HG03460 (cell line): Measurements from ENCODE around the gene RBM47.
"Not testable (repeated sequence)": the region's sequence is repeated elsewhere in the genome, so short reads cannot be mapped to it uniquely, and the experiment has no call there.

ENCODE experiments used
- ATAC-seq: cut with Tn5 transposase; IDR thresholded peaks from one replicate; pipeline ENCODE4 v1.9.1; 2021; ENCODE audit not compliant: unreplicated experiment

RBM47 gene

DNA sequence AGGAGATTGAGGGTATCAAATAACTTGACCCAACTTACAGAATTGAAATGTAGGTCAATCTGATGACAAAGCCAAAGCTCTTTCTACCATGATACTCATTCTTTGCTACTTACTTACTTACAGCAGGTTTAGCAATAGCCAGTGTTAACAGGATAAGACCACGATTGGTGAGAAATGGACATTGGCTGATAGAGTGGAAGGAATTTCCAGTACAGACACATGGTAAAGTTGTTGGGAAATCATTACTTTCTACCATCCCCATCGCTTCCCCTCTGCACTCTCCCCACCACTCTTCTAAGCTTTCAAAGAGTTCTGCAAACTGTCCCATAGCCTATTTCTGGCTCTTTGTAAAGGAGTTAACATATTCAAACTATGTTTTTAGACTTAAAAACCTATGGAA lies 174.8 kb downstream of the RBM47 start:
- no peak for ATAC-seq

DNA sequence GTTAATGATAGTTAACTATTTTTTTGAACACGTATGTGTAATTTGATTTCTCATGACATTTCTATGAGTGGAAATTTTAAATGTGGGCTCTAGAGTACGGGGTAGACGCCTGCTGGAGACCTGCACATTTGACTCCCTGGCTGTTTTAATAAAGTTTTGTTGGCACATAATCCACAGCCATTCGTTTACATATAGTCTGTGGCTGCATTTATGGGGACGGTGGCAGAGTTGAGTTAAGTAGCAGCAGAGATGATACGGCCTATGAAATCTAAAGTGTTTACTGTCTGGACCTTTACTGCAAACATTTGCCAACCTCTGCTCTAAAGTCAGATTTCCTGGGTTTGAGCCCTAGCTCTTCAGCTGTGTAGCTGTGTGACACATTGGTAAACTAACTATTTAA lies 175.8 kb downstream of the RBM47 start:
- ATAC-seq = no peak

DNA sequence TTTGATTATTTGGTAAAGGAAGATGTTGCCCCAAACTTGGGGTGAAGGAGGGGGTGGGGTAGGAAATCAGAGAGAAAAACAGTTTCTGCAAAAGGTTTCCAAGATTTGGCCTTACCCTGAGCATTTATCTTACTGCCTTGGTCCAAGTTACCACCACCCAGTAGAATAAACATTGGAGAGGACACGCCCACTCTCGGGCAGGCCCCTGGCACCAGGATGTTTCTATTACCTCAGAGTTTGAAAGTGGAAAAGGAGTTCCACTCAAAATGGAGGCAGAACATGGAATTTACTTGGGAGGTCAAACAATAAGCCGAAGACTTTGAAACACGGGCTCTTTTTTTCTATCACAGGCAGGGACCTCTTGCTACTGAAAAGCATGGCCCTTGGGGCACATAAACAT lies 180.8 kb downstream of the RBM47 start:
- ATAC-seq = no peak

DNA sequence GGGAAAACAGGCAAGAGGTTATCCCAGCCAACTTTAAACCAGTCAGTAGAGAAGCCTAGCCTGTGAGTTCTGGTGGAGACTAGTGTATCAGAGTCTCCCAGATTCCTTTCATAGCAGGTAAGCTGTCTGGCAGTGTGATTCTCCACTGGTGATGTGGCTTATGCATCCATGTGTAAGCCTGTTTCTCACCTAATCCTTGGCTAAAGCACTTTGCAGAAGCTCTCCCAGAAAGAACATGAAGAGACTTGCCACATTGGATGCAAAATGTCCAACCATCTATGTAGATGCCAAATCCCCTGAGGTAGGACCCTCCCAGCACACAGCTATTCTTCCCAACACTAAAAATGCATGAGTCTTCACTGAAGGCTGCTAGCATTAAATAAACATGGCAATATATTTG lies 182.8 kb downstream of the RBM47 start:
- no peak for ATAC-seq

DNA sequence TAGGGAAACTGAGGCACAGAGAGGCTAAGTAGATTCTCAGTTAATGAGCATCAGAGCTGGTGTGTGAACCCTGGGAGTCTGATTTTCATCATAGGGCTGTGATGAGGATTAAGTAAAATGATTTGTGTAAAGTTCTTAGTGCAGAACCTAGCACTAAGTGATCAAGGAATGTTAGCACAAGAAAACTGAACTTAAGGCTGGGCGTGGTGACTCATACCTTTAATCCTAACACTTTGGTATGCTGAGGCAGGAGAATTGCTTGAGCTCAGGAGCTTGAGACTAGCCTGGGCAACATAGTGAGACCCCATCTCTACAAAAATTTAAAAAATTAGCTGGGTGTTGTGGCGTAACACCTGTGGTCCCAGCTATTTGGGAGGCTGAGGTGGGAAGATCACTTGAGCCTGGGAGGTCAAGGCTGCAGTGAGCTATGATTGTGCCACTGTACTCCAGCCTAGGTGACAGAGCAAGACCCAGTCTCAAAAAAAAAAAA lies 183.4 kb downstream of the RBM47 start:
- ATAC-seq = not testable (repeated sequence)

DNA sequence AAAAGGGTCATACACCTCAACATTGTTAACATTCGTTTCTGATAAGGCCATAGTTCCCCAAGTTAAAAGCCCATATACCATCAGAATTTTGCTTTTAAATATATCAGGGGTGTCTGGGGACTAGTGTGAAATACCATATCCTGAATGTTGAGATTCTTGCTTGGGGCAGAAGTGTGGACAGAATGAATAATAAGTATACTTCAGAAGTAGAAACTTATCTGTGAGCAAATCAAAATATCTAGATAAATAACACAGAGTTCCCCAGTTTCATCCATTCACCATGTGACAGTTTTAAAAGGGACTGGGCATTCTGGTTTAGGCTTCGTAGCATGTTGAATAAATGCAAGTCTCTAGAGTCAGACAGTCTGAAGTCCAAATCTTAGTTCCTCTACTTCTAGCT lies 184.0 kb downstream of the RBM47 start:
- no peak for ATAC-seq

DNA sequence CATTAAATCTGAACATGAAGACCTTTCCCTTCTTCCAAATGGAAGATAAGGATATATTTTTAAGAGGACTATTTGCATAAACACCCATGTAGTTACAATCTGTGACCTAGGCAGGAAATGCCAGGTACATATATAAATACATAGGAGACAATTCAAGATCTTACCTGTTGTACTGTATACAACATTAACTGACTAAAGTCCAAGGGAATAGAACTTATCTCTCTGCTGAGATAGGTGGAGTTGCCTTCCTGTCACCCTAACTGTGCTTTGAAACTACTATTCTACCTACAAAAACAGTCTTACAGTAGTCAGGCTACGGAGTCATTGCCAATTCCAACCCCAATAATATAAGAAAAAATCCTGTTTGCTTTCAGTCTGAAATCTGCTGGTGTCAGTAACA lies 188.2 kb downstream of the RBM47 start:
- no peak for ATAC-seq

DNA sequence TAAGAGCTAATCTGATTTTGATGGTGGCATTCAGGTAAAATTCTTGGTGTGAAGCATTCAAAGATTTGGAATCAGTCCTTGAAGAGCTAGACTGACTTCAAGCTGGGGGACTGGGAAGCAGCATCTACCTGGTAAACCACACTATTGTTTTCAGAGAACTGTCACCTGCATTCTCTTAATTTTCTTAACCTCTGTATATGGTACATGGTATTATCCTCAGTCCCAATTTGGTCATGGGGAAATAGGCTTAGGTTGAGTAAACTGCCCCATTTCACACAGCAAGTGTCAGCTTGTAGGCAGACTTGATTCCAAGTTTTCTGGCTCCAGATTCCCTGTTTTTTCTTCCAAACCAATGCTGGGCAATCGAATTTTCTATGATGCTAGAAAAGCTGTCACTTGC lies 190.1 kb downstream of the RBM47 start:
- no peak for ATAC-seq

DNA sequence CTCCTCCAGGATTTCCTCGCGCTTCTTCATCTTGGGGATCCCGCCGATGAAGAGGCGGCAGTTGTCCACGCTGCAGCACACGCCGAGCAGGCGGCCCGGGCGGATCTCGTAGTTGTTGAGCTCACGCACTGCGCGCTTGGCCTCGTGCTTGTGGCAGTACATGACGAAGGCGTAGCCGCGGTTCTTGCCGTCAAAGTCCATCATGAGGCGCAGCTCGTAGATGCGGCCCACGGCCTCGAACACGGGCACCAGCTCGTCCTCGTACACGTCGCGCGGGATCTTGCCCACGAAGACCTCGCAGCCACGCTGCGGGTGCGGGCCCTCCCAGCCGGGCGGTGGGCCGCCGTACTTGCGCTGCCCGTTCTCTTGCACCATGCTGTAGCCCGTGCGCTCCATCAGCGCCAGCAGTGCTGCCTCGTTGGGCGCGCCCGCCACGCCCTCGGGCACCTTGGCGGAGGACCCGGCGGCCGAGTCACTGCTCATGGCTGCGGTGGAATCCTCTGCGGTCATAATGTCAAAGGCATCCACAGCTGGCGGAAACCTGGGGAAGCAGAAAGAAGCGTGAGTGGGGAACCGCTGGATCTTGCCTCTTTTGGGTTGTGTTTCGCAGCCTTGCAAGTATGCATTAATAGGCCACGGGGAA lies 191.2 kb downstream of the RBM47 start:
- ATAC-seq = no peak

DNA sequence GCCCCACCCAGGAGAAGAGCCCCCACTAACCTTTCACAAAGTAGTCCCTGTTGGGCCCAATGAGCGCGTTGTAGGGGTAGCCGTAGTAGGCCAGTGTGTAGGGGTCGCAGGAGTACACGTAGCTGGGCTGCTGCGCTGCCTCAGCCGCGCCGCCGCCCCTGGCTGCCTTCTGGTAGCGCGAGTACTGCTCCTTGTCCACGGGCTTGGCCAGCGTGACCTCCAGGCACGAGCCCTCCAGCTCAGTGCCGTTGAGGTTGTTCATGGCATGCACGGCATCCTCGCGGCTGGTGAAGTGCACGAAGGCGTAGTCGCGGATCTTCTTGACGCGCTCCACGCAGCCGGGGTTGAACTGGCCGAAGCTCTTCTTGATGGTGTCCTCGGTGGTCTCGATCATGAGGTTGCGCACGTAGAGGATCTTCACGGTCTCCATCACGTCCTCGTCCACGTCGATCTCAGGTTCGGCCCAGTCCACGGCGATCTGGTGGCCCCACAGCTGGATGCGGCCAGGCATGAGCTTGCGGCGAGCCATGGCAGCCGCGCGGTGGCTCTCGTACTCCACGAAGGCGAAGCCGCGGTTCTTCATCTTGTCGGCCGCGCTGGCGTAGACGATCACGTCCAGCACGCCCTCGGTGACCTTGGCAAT lies 191.8 kb downstream of the RBM47 start:
- no peak for ATAC-seq

DNA sequence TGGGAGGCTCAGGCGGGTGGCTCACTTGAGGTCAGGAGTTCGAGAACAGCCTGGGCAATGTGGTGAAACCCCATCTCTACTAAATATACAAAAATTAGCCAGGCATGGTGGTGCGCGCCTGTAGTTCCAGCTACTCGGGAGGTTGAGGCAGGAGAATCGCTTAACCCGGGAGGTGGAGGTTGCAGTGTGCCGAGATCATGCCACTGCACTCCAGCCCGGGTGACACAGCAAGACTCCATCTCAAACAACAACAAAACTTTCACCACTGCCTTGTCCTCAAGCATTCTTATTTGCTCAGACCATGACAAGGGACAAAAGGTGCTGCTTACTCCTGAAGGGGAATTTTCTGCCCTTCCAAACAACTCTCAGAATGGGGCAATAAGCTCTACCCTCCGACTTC lies 194.4 kb downstream of the RBM47 start:
- not testable (repeated sequence) for ATAC-seq

DNA sequence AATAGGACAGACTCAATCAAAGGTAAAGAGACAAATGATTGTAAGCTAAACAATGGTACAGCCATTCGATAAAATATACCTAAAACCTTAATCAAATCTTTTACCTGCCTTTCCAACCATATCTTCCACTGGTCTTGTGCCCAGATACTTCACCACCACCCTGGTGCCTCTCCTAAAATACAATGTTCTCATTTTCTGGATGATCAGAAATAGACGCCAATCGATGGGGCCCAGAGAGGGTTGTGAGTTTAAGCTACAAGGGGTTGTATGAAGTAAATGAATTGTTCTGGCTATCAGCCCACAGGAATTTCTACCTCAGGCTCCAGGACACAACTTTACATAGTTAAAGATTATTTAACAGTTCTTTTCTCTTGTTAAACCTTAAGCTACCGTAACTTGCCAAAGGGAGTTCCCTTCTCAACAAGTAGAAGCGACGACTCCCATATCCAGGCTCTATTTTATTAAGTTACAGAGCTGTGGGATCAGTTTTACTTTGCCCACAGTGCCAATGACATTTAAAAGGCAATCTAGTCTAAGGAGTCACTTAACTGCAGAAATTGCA lies 195.5 kb downstream of the RBM47 start:
- ATAC-seq = no peak

DNA sequence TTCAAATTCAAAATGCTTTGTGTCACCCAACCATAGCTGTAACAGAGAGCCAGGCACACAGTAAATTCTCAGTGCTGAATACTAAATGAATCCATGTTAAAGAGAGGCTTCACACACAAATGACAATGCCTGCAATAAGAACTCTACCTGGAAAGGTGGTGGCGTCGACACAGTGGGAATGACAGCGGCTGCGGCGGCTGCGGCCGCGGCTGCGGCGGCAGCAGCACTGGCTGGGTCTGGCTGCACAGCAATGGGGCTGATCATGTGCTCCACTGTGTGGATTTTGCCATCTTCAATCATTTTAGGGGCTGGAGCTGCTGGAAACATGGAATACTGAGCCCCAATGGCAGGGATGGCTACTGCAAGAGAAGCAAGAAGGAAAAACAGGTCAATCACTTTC lies 197.2 kb downstream of the RBM47 start:
- ATAC-seq = no peak

DNA sequence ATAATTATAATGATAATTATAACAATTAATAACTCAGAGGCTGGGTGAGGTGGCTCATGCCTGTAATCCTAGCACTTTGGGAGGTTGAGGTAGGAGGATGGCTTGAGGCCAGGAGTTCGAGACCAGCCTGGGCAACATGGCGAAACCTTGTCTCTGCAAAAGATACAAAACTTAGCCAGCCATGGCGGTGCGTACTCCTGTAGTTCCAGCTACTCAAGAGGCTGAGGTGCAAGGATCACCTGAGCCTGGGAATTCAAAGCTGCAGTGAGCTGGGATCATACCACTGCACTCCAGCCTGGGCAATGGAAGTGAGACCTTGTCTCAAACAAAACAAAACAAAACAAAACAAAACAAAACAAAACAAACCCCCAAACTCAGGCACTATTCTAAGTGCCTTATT lies 201.8 kb downstream of the RBM47 start:
- not testable (repeated sequence) for ATAC-seq

DNA sequence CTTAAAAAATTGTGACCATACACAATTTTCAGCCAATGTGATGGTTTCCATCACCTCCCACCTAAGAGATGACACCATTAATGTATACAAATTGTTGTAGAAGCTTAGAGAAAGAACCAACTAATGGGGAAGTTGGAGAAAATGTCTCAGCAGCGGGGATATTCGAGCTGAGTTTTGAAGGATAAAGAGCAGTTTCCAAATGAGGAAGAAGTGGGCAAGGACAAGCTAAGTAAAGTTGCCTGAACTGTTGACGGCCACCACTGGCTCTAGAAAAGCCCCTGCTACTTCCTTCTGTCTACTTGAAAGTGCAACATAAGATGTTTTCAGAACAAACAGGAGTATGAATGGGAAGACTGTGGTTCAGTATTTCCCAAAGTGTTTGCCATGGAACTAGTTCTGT lies 202.5 kb downstream of the RBM47 start:
- ATAC-seq = no peak

DNA sequence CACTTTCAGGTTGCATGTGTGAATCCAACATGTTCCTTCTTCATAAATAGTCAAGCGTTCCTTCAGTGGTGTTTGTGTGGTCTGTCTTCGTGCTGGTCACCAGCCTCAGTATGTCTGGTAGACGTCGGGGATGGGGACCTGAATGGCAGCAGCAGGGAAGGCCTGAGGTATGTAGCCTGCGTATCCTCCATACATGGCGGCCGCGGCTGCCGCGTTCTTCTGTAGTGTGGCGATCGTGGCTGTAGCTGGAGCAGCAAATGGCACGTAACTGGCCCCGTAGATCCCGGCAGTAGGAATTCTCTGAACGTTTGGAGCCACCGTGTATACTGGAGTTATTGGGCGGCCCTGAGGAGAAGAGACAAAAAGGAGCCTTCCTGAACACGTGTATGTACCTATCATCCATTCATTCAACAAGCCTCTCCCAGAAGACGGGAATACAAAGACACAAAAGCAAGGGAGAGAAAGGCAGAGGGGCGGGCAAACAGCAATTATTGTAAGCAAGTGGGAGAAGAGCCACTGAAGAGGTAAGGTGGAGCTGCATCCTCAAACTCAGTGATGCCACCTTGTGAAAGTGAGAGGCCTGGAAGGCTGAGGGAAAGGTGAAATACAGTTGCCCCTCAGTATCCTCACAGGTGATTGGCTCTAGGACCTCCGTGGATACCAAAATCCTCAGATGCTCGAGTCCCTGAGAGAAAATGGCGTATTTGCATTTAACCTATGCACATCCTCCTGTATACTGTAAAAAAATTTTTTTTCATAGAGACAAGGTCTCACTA lies 203.7 kb downstream of the RBM47 start:
- ATAC-seq = no peak

DNA sequence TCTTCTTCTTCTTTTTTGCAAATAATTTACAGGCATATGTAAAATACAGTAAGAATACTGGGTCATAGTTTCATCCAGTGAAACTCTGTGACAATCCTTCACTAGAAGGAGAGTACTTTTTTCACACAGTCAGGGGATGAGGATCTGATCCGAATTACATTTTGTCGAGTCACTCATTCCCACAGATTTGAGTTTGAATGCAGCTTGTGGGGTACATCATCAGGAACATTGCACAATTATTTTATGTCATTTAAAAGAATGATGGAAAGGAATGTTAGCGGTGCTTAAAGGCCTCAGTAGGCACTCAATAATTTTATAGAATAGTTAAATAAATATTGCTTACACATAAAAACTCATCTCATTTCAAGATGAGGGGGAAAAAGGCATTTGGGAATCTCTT lies 205.9 kb downstream of the RBM47 start:
- ATAC-seq = no peak

DNA sequence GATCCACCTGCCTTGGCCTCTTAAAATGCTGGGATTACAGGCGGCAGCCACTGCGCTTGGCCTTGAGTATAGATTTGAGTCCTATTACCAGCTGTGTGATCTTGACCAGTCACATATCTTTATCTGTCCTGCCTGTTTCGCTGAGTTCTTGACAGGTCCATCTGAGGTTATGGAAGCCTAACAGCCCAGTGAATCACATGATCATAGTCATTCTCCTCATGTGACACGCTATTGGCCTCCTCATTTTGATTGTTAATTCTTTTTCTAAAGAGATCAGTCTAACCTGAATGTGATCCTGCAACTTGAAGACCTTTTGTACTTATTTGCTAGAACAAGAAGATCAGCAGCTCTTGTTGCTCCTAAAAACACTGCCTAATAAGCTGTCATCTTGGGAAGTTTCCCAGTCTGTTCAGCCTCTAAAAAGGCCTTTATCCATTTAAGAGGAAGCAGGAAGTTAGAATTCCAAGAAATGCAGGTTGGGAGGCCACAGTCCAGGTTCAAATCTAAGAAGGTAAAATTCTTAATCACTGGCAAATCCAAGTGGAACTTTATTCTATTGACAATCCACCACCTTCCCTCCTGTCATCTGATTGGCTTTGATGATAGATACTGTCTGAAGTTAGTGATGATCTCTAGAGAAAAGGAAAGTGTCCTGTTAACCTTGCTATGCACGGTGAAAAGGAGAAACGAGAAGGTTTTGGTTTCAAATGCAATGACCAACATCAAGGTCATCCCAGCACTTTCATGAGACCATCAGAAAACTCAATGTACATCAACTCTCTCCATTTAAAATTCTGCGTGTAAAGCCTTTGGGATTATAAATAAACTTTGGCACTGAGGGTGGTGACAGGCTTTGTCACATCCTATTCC lies 207.6 kb downstream of the RBM47 start:
- no peak for ATAC-seq

DNA sequence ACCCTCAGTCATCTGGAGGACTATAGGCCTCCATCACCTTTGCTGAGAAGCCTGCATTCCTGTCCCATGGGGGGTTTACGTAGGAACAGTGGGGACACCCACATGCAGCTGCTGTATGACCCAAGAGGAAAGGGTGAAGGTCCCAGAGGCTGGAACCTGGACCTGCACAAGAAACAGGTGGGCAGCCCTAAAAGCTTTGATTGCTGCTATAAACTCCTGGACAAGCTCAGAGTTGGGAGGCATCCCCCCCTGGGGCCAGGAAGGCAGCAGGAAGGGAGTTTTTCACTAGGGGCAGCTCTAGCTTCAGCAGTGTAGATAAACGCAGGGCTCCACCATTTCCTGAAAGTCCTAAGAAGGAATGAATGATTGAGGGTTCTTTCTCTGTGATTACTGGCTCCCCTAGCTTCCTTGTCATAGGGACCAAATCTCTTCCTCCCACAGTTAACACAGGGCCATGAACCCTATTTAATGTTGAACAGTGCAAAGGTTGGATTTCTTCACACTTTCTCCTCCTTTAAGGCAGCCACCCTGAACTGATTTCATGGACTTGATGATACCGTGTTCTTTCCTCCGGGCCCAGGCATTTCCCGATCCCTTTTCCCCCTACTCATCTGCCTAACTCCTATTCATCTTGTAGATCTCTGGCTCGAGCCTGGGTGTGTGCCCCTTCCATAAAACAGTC lies 210.3 kb downstream of the RBM47 start:
- ATAC-seq = no peak
